ENCODE data around the gene TRAPPC3L.

The TRAPPC3L gene

DNA sequence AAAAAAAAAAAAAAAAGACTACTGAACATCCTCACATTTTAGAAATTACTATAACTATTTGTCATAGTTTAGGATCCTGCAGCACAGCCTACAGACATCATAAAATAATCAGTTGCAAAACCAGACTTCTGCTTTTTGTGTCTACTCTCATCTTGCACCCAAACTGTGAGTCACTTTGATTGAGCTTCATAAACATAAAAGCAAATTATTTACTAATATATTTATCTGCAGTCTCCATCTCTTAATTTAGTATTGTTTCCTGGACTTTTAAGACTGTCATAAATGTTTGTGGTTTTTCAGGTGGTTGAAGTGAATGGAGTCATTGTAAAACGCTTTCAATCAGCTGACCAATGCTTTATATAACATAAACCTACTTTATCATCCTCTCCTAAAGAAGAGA, 99.1 kb downstream of the TRAPPC3L start:
- no peak overlapping the region for H3K27ac ChIP-seq (ENCODE audit: low read depth, low read length)
- H3K4me3 ChIP-seq (ENCODE audit: low read depth in 1 of 2, low read length in 2 of 2) = no peak overlapping the region
- peaks cover 8 to 13% of the 10 kb centered on the region in 2 donors for H3K4me1 ChIP-seq (ENCODE audit: control insufficient read depth in 1 of 2, insufficient read depth in 2 of 2, low read length in 2 of 2)
- no peaks in the 10 kb centered on the region for H3K27me3 ChIP-seq (ENCODE audit: control insufficient read depth in 1 of 2, insufficient read depth in 2 of 2, low read length in 2 of 2)
- no peak overlapping the region for H3K9ac ChIP-seq (ENCODE audit: low read depth in 1 of 2, low read length in 2 of 2)
- no peaks in the 10 kb centered on the region for H3K9me3 ChIP-seq (ENCODE audit: control insufficient read depth in 1 of 2, low read length in 2 of 2)
- no peaks in the 10 kb centered on the region for H3K36me3 ChIP-seq (ENCODE audit: control insufficient read depth in 1 of 2, insufficient read depth in 2 of 2, low read length in 2 of 2)

DNA sequence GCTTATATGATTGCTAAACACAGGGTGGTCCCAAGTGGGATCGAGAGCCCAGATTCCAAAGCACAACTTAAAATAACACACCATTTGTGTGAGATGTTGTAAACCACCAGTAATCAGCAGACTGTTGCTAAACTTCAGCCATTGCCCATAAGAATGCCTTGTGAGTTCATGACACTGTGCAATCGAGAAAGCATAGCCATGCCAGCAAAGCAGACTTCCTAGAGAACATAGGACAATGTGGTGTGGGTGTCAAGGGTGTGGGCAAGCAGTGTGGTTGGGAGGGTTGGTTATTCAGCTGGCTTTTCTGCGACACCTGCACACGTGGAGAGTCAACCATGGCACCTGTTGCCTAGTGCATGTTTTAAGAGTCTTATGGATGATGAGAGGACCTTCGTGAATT, 100.4 kb downstream of the TRAPPC3L start:
- Histone ChIP-seq H3K27ac (ENCODE audit: low read depth, low read length) (no peak overlapping the region), H3K9me3 (ENCODE audit: control insufficient read depth in 1 of 2, low read length in 2 of 2) (no peaks in the 10 kb centered on the region), H3K27me3 (ENCODE audit: control insufficient read depth in 1 of 2, insufficient read depth in 2 of 2, low read length in 2 of 2) (no peaks in the 10 kb centered on the region), H3K4me3 (ENCODE audit: low read depth in 1 of 2, low read length in 2 of 2) (no peak overlapping the region), H3K36me3 (ENCODE audit: control insufficient read depth in 1 of 2, insufficient read depth in 2 of 2, low read length in 2 of 2) (no peaks in the 10 kb centered on the region), H3K9ac (ENCODE audit: low read depth in 1 of 2, low read length in 2 of 2) (no peak overlapping the region), H3K4me1 (ENCODE audit: control insufficient read depth in 1 of 2, insufficient read depth in 2 of 2, low read length in 2 of 2) (peaks cover 0 to 1% of the 10 kb centered on the region in 2 donors)
